HG02870 (cell line): Measurements from ENCODE around the gene UXS1.

ENCODE experiments used
- ATAC-seq: cut with Tn5 transposase; IDR thresholded peaks from one replicate; pipeline ENCODE4 v1.9.1; 2021; ENCODE audit warnings: mild to moderate bottlenecking, moderate library complexity; ENCODE audit not compliant: unreplicated experiment

Gene UXS1

DNA sequence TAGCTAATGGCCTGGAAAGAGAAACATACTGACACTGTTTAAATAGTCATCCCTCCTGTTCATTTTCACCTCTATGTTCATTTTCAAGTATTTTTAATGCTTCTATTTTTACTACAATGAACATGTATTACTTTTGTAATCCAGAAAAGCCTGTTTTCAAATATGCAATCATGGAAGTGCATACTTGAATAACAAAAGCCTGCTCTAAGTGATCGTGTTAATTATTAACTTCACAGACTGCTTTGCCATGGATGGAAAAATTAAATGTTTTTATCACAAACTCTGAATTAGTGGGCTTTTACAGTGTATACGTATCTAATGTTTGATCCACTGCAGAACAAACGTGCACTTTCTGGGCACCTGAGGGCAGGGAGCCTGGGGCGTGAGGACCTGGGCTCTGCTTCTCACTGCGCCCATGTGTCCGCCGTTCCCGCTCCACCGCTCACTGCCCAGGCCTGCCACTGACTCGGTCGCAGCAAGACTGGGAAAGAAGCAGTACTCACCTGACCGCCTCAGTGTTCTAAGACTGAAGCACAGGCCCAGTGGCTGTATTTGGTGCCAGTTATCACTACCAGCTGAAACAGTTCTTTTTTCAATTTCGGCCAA is 80.6 kb downstream of the UXS1 start:
- no peak for ATAC-seq

DNA sequence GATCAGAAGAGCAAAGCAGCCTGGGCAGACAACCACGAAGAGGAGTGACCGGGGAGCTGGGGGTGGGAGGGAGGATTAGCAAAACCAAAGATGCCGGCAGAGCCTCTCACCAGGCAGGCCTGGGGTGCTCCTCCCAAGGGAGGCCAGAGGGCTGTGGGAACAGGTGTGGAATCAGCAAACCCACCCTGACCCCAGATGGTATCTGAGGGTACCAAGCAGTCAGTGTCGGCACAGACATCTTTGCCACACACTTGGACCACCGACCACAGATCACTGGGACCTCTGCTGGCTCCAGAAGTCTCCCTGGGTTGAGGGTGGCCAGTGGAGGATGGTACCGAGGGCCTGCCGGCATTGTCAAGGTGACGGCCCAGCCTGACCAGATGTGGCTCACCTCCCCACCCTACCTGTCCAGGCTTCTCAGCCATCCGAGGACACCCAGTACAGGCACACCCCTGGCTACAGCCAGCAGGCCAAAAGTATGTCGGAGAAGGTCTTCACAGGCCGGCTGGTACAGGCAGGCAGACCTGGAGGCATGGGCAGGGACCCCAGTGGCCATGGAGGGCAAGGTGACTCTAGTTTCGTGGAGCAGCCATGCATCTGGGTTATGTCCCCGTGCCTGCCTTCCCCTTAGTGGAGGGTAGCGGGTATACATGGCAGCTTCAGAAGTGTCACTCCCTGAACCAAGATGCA is 82.1 kb downstream of the UXS1 start:
- ATAC-seq: no peak

DNA sequence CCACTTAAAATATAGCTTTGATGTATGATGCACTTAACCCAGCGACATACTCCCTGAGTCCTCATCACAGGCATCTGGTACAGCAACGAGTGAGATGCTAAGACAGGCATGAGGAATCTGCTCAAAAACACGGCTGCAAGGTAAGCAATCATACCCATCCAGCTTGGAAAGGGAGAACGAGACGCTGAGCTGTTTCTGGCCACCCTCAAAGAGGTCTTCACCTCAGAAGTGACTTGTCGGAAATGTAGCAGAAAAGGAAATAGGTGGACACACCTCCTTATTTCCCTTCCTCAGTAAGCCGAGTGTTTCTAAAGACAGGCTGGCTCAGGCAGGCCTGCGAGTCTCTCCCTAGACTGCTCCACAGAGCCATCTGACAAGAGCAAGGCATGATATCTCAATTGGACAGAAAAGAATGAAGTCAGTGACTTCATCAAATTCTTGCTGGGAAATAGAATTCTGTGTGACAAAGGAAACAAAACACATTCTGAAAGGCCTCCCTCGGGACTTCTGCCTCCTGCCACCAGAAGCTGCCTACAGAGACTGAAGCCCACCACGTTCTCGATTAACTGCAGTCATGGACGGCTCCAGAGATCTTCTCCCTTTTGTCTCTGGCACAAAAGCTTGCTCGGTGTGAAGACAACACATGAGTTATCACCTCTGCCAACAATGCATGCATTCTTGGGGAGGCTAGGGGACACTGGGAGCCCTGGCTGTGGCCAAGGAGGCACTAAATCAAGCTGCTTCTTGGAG is 84.3 kb downstream of the UXS1 start:
- ATAC-seq: no peak

DNA sequence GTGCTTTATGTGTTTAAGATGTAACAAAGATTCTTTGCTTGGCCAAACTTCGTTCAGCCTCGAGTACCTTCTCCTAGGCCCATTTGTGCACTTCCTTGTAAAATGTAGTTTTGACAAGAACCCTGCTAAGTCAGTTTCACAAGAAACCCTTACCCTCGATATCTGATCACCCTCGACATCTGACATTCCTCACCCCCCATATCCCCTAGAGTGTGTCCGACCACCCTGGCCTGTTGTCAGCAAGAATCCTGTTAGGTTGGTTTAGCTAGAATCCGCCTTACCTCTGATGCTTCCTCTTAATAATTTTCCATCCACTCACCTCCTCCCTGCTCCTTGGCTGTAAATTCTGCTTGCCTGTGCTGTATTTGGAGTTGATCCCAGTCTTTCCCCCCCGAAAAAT is 85.3 kb downstream of the UXS1 start:
- no peak for ATAC-seq

DNA sequence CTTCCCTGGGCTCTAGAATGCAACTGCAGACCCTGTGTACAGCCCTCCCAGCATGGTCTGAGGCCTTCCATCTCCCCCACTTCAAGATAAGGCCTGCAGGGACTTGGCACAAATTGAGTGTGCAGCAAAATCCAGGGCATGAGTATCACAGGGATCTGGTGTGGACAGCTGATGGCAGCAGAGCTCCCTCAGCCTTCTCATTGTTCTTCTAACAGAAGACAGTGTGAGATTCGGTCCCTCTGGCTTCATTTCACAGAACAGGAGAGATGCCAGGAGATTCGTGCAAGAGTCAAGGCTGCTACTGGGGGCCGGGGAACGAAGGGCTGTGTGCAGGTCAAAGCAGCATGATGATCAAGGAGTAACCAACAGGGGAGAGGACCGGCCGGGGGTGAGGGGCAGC is 85.8 kb downstream of the UXS1 start:
- ATAC-seq: no peak

DNA sequence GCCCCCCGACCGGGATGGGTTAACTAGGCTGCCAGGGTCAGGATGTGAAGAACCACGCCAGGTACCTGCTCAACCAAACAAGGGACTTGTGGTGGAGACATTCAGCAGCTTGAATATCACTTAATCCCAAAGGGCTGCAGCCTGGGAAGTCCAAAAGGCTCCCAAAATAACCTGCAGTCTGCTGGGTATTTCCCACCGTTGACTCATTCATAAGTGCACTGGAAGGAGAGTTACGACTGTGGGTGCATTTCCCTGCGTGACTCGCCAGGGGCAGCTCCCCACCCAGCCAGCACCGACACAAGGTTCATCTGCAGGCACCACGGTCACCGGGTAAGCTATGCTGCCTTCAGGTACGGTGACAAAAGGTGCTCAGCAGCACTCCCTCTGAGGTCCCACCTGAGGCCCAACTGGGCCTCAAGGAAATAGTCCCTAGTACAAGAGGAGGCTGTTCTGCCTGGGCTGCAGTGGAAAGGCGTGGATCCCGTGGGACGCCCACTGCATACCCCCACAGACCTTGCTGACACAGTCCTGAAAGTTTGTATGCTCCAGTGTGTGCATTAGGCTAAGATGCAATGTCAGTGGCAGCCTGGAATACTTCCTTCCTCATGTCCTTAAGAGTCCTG is 86.5 kb downstream of the UXS1 start:
- ATAC-seq: peak; percentile 65

DNA sequence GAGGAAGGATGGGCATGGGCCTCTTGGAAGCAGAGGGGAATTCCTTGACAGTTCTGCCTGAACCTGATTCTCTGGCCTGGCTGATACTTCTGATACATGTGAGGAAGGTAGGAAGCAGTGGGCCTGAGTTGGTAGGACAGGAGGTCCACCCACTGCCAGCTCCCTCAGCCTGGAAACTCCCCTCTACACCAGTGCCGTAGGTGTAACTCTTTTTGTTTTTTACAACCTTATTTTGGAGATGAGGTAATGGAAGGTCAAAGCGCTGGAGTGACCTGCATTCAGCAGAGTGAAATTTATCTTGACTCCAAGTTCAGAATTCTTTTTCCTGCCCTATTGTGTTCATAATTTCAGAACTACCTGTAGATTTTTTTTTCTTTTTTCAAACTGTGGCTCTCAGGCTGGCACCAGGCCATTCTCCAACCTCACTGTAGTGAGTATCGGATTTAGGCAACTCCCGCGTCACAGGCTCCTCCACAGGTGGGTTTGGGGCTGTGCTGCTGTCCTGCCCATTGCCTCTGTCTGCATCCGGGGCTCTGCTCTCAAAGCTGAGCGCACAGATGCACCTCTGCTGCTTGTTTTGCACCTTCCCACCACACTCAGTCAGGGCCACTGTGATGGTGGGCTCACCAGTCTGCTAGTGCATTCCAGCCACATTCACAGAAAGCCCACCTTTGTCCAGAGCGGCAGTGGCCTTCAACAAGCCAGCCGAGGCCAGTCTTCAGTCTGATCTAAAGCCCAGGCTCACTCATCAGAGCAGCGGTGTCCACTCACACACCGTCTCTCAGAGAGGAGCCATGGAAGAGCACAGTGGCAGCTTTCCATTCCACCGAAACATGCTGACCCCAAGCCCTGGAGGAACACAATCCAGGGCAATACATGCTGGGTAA is 87.2 kb downstream of the UXS1 start:
- no peak for ATAC-seq

DNA sequence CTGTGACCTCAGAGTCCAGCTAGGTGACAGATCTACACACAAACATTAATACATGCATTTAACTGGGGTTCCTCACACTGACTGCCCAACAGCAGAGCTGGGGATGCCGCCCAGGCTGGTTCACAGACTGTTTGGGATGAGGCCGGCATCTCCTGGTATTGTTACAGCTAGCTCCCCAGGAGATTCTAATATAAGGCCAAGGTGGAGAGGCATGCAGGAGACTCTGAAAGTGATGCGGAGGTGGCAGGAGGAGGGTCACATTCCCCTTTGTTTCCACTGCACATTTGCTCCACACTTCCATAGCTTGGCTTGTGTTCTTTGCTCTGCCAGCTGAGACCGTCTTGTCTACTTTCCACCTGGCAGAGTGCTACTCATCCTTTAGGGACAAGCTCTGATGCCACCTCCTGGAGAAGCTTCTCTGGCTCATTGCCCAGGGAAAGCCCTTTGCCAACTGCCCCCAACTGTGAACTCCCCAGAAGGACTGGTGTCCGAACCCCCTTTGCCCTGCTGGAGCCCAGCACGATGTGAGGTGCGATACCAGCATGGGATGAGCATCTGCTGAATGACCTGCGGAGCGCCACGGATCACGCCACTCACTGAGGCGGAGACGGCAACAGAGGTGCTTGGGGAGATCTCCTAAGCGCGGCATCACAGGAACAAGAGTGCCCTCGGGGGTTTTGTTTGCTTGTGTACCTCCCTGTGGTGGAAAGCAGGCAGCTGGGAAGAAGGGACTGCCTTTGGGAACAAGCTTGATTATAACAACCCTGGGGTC is 88.8 kb downstream of the UXS1 start:
- no peak for ATAC-seq

DNA sequence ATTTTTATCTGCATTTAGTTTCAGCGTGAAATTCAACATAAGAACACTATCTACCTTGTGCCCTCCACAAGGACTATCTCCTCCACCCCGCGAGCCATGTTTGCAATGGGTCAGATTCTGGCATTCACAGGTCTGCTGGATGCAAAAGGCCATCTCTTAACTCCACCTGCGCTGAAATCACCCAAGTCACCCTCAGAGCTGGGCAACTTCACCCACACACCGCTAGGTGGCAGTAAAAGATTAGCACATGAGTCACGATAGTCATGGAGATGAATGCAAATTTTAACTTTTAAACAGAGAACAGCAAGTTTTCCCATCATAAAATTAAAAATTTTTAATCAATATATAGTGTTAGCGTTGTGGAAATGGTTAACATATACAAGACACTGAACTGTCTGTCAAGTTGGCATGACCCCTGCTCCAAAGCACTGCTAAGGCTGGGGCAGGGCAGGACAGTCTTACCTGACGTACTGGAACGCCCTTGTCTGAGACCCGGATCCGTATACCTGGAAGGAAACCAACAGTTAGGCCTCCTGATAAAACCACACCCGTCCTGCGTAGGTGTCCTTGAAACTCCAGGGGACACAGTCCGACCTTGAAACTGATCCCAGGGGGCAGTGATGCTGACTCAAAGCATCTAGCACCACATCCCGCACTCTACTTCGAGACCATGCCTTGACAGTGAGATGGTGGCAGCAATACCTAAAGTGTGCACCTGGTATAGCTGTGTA is 89.6 kb downstream of the UXS1 start:
- ATAC-seq: peak; percentile 50

DNA sequence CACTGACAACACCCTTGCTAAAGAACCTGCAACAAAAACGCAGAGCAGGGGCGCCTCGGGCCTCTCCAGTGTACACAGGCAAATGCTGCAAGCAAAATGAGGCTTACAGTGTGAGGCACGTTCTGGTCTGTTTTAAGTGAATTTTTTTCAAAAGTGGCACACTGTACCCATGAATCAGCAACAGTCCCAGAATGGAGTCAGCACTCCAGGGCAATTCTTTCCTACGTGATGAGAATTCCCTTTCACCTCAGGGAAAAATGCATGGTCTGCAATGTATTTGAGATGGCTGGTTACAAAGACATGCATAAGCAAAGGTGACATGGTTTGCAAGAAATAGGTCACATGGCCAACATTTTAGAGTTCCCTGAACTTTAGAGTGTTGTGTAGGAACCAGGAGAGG is 94.4 kb downstream of the UXS1 start:
- no peak for ATAC-seq

DNA sequence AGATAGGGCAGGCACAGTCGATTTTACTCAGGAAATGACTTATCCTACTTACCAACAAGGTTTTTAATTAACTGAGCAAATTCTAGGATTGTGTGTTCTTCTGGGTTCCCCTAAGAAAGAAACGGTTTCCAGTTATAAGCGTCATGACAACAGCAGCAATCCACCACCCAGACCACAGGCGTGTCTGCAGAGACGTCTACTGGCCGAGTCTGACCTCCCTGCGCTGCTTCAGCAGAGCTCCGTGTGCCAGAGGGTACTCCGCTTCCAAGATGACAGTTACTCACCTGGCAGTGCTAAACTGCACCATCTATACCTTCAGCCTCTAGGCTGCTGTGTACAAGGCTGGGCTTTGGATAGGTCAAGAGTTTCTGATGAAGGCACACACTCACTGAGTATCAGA is 95.4 kb downstream of the UXS1 start:
- ATAC-seq: no peak

DNA sequence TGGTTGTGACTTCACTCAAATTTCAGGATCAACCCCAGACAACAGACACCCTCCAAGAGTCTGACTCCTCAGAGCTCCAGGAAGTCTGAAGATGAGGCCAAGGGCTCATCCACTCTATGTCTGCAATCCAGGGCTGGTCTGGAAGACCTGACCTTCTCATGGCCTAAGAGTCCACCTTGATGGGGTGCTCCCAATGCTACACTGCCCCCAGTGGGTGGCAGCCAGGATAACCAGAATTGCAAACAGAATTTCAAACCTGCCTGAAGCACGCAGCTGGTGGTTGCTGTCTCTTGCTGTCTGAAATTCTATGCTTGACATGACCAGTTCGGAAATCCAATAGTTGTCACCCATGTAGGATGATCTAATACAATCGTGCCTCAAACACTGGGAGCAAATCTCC is 96.0 kb downstream of the UXS1 start:
- ATAC-seq: no peak

DNA sequence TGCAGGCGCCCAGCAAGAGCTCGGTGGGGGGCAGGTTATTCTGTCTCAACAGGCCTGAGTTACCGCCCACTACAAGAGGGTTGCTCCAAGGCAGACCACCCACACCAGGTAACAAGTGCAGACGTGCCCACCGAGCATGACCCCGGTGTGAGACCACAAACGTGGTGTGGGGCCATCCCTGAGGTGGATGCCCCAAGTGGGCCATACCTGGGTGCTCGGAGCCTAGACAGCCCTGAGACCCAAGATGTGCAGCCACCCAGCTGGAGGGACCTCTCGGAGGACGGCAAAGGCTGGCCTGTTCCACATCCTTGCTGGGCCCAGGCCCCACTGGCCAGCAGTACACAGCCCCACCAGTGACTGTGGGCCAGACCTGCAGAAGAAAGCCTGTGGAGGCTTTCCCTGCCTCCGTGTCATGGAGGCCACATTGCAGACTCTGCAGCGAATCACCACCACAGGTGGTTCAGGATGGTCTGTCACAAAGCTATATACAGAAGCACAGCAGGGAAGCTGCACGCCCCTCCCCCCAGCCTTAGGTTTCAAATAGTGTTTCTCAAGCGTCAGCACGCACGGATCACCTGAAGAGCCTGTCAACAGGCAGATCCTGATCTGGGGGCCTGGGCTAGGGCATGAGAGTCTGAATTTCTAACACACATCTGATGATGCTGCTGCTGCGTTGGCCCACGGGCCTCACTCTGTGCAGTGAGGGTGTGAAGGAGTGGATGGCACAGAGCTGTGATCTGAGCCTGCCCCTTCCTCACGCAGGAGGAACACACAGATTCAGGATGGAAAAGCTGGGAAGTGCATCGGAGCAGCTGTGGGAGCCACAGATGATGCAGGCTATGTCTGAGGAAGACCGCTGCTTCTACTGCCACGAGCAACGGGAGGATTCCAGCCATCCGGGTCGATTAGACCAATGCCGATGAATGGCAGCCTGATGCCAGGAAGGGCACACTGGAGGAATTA is 96.8 kb downstream of the UXS1 start:
- ATAC-seq: no peak

DNA sequence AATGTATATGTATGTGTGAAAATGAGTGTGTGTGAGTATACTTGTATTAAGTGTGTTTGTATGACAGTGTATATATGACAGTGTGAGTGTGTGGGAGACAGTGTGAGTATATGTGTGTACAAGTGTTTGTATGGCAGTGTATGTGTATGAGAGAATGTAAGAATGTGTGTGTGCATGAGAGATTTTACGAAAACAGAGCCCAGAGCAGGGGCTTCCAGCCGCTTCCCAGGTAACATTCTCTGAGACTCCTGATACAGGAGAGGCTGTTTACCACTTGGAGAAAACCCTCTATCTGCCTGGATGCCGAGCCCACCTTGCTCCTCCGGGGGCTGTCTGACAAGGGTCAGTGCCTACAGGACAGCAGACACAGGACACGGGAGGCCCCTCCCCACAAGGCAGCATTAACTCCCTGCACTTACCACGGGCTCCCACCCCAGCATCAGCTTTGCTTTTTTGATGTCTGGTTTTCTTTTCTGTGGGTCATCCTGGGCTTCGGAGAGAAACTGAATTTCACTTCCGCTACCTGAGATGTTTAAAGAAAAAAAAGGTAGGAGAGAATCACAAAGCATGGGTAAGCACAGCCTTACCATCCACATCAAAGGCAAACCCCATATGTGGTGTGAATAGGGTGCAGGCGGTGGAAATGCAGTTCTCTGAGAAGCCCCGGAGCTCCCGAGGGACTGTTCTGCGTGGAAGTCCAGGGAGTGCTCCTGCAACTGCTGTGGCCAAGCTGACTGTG is 97.6 kb downstream of the UXS1 start:
- no peak for ATAC-seq

DNA sequence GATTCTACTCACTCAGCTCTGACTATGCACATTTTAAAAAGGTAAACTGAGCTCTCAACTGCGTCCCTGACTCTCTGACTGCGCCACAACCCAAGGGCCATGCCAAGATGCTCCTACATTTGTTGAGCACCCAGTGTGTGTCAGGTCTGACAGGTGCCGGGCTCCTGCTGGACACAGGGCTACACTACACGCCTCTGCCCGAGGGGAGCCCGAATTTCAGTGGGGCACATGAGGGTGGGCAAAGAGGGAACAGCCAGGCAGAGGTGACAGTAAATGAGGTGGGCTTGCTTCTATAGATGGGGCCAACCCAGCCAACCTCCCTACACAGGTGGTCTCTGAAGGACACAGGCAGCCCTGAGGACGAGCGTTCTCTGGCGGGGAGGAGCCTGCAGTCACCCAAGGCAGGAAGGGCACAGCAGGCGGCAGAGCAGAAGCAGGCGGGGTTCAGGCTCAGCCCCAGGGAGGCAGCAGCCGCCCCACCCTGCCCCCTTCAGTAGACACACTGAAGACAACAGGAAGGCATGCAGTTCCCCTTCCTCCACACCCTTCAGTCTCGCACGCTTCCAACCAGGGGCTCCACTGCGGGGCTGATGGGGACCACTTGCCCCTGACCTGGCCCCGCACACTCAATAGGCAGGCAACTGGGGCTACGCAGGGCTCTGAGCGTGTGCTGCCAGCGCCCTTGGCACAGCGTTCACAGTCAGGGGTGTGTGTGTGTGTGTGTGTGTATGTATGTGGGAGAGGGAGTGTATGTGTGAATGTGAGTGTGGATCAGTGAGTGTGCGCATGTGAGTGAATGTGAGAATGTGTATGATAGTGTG is 98.4 kb downstream of the UXS1 start:
- no peak for ATAC-seq

DNA sequence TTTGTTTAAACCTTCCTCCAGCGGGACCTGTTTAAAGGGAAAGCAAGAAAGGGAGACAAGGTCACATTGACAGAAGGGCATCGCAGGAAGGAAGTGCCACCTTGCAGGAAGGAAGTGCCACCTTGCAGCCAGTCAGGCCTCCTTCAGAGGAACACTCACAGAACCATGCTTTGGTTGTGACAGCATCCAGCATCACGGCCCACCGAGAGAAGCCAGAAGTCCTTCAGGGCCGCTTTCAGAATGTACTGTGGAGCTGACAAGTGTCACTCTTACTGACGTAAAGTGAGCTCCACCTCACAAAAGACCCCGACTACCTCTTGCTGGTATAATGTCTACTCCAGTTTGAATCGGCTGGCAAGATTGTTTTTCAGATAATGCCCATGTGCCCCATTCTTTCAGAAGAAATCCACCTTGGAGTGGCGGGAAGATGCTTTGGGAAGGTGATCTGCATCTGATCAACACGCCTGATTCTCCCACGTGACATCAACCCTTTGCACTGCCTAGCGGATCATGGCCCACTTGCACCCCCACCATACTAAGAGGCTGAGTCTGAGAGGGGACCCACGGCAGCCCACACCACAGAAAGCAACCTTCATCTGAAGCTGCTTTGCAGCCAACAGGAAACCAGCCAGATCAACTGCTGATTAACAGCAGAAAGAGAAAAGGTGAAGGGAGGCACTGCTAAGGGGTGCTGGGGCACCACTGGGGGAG is 99.8 kb downstream of the UXS1 start:
- ATAC-seq: no peak
